ENCODE data around the gene NSUN4.
"Not testable (repeated sequence)": the region's sequence is repeated elsewhere in the genome, so short reads cannot be mapped to it uniquely, and the experiment has no call there.

DNA sequence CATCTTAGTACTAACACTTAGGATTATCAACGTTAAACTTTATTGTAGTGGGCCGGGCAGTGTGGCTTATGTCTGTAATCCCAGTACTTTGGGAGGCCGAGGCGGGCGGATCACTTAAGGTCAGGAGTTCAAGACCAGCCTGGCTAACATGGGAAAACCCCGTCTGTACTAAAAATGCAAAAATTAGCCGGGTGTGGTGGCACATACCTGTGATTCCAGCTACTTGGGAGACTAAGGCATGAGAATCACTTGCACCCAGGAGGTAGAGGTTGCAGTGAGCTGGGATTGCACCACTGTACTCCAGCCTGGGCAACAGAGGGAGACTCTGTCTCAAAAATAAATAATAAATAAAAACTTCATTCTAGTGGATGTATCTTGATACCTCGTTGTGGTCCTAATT, 25.2 kb downstream of the NSUN4 start:
- TF ChIP-seq, protein P1, sequence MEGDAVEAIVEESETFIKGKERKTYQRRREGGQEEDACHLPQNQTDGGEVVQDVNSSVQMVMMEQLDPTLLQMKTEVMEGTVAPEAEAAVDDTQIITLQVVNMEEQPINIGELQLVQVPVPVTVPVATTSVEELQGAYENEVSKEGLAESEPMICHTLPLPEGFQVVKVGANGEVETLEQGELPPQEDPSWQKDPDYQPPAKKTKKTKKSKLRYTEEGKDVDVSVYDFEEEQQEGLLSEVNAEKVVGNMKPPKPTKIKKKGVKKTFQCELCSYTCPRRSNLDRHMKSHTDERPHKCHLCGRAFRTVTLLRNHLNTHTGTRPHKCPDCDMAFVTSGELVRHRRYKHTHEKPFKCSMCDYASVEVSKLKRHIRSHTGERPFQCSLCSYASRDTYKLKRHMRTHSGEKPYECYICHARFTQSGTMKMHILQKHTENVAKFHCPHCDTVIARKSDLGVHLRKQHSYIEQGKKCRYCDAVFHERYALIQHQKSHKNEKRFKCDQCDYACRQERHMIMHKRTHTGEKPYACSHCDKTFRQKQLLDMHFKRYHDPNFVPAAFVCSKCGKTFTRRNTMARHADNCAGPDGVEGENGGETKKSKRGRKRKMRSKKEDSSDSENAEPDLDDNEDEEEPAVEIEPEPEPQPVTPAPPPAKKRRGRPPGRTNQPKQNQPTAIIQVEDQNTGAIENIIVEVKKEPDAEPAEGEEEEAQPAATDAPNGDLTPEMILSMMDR (IDR thresholded peaks at IDR 0.05), result not testable (repeated sequence)
- TF ChIP-seq EZH2 (IDR thresholded peaks at IDR 0.05; ENCODE audit: borderline replicate concordance, insufficient read depth, low read depth, low read length, poor library complexity, severe bottlenecking), result not testable (repeated sequence)

Data from B cell (primary cell).